GM19023 (cell line): ENCODE measurements around the gene PIK3R3.
"Not testable (repeated sequence)": the region's sequence is repeated elsewhere in the genome, so short reads cannot be mapped to it uniquely, and the experiment has no call there.

Experiments
- ATAC-seq: cut with Tn5 transposase; IDR thresholded peaks from one replicate; pipeline ENCODE4 v1.9.1; 2021; ENCODE audit warnings: mild to moderate bottlenecking, moderate library complexity; ENCODE audit not compliant: unreplicated experiment

The PIK3R3 gene

GRCh38 chr1:46113948-46114347 is 18.5 kb downstream of the PIK3R3 start:
- ATAC-seq, result no peak

- no peak for ATAC-seq
These were observed 20.3 kb downstream of the PIK3R3 start for GRCh38 chr1:46112108-46112507.

- ATAC-seq, result no peak
These were observed 21.9 kb downstream of the PIK3R3 start for GRCh38 chr1:46110521-46110920.

GRCh38 chr1:46102769-46103476 is 29.5 kb downstream of the PIK3R3 start:
- ATAC-seq, result no peak

- no peak for ATAC-seq
These were observed 33.2 kb downstream of the PIK3R3 start for GRCh38 chr1:46099215-46099614.

GRCh38 chr1:46098027-46098712 is 34.3 kb downstream of the PIK3R3 start:
- ATAC-seq, result no peak

- no peak for ATAC-seq
These were observed 35.3 kb downstream of the PIK3R3 start for GRCh38 chr1:46097149-46097472.

- ATAC-seq, result no peak
These were observed 35.9 kb downstream of the PIK3R3 start for GRCh38 chr1:46096269-46097148.

GRCh38 chr1:46095110-46095509 is 37.3 kb downstream of the PIK3R3 start:
- ATAC-seq, result not testable (repeated sequence)

GRCh38 chr1:46094471-46095005 is 37.9 kb downstream of the PIK3R3 start:
- no peak for ATAC-seq

- not testable (repeated sequence) for ATAC-seq
These were observed 38.6 kb downstream of the PIK3R3 start for GRCh38 chr1:46093832-46094231.

GRCh38 chr1:46087891-46088290 is 44.5 kb downstream of the PIK3R3 start:
- ATAC-seq, result no peak

- no peak for ATAC-seq
These were observed 45.9 kb downstream of the PIK3R3 start for GRCh38 chr1:46086576-46086975.

- no peak for ATAC-seq
These were observed 47.6 kb downstream of the PIK3R3 start for GRCh38 chr1:46084553-46085451.

GRCh38 chr1:46083579-46083978 is 48.9 kb downstream of the PIK3R3 start:
- ATAC-seq, result no peak

- ATAC-seq, result no peak
These were observed 50.8 kb downstream of the PIK3R3 start for GRCh38 chr1:46081619-46082018.

GRCh38 chr1:46081206-46081605 is 51.2 kb downstream of the PIK3R3 start:
- ATAC-seq, result no peak

- ATAC-seq, result no peak
These were observed 52.2 kb downstream of the PIK3R3 start for GRCh38 chr1:46080257-46080656.

- ATAC-seq, result no peak
These were observed 54.8 kb downstream of the PIK3R3 start for GRCh38 chr1:46077644-46078043.

- ATAC-seq, result no peak
These were observed 56.1 kb downstream of the PIK3R3 start for GRCh38 chr1:46076343-46076742.
